SK-N-SH treated with all-trans-retinoic acid at 6 μM for 48 hours (cell line): ENCODE data around the gene TRAPPC13.

ENCODE experiments used
- ARNTL ChIP-seq: fragments of 450-650 bp; formaldehyde crosslinking; IDR thresholded peaks from 2 replicates; pipeline ENCODE4 v1.5.0; 2020; ENCODE audit warnings: low read depth, mild to moderate bottlenecking, moderate library complexity, borderline replicate concordance
- BACH2 ChIP-seq: fragments of 250-450 bp; sonication (Bioruptor Pico); IDR thresholded peaks from 2 replicates; pipeline ENCODE4 v1.9.0; 2021; ENCODE audit warnings: mild to moderate bottlenecking, borderline replicate concordance
- ESRRG ChIP-seq: fragments of 250-450 bp; sonication (Bioruptor Pico); IDR thresholded peaks from 2 replicates; pipeline ENCODE4 v1.6.1; 2021; ENCODE audit warnings: mild to moderate bottlenecking
- POU6F1 ChIP-seq: fragments of 250-450 bp; sonication (Bioruptor Pico); IDR thresholded peaks from 2 replicates; pipeline ENCODE4 v1.8.0; 2021; ENCODE audit warnings: low read depth, mild to moderate bottlenecking, moderate library complexity, borderline replicate concordance
- PPARA ChIP-seq: fragments of 250-450 bp; sonication (Bioruptor Pico); IDR thresholded peaks from 2 replicates; pipeline ENCODE4 v1.5.0; 2020; ENCODE audit warnings: mild to moderate bottlenecking, borderline replicate concordance
- TOX ChIP-seq: fragments of 250-450 bp; sonication (Bioruptor Pico); IDR thresholded peaks from 2 replicates; pipeline ENCODE4 v1.8.0; 2021; ENCODE audit warnings: mild to moderate bottlenecking, moderate library complexity, borderline replicate concordance
- ZFP30 ChIP-seq: fragments of 450-650 bp; formaldehyde crosslinking; IDR thresholded peaks from 2 replicates; pipeline ENCODE4 v1.5.0; 2022; ENCODE audit warnings: mild to moderate bottlenecking, moderate library complexity
- ZNF70 ChIP-seq: fragments of 450-650 bp; formaldehyde crosslinking; IDR thresholded peaks from 2 replicates; pipeline ENCODE4 v1.5.0; 2020; ENCODE audit warnings: mild to moderate bottlenecking, moderate library complexity

DNA sequence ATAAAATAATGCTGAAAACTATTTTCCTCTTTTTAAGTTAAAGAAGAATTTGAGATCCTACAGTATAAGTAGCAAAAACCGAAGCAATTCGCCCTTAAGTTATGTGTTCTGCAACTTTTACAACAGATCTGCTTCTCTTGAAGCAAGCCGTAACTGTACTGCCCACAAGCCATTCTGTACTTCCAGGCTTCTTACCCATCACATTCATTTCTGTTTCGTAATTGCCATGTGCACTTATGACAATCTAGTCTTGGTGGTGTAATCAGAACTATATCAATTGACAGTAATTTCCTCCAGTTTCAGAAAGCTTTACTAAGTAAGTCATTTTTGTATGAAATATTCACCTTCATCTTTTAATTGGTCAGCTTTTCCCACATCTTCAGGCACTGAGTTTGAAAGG lies 83.3 kb downstream of the TRAPPC13 start:
- TF ChIP-seq POU6F1 (CRISPR knock-in tag) (no peak), ZNF70 (no peak), ZFP30 (no peak), TOX (CRISPR knock-in tag) (no peak), ESRRG (CRISPR knock-in tag) (no peak), ARNTL (CRISPR knock-in tag) (no peak), PPARA (CRISPR knock-in tag) (no peak), BACH2 (CRISPR knock-in tag) (no peak)
